Stimulated activated CD4-positive, alpha-beta T cell treated with anti-CD3 and anti-CD28 coated beads, Interleukin-4, amount 100 ng/mL, for 48 hours (primary cell): ENCODE data around the gene IPO4.
"Not testable (repeated sequence)": the region's sequence is repeated elsewhere in the genome, so short reads cannot be mapped to it uniquely, and the experiment has no call there.

Source experiments
- DNase-seq, 2 donors: peaks; one replicate each; pipeline ENCODE4 v3.0.0-alpha.2; 2020; ENCODE audit warnings: low read depth in 2 of 2

IPO4 gene, protein sequence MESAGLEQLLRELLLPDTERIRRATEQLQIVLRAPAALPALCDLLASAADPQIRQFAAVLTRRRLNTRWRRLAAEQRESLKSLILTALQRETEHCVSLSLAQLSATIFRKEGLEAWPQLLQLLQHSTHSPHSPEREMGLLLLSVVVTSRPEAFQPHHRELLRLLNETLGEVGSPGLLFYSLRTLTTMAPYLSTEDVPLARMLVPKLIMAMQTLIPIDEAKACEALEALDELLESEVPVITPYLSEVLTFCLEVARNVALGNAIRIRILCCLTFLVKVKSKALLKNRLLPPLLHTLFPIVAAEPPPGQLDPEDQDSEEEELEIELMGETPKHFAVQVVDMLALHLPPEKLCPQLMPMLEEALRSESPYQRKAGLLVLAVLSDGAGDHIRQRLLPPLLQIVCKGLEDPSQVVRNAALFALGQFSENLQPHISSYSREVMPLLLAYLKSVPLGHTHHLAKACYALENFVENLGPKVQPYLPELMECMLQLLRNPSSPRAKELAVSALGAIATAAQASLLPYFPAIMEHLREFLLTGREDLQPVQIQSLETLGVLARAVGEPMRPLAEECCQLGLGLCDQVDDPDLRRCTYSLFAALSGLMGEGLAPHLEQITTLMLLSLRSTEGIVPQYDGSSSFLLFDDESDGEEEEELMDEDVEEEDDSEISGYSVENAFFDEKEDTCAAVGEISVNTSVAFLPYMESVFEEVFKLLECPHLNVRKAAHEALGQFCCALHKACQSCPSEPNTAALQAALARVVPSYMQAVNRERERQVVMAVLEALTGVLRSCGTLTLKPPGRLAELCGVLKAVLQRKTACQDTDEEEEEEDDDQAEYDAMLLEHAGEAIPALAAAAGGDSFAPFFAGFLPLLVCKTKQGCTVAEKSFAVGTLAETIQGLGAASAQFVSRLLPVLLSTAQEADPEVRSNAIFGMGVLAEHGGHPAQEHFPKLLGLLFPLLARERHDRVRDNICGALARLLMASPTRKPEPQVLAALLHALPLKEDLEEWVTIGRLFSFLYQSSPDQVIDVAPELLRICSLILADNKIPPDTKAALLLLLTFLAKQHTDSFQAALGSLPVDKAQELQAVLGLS

DNA sequence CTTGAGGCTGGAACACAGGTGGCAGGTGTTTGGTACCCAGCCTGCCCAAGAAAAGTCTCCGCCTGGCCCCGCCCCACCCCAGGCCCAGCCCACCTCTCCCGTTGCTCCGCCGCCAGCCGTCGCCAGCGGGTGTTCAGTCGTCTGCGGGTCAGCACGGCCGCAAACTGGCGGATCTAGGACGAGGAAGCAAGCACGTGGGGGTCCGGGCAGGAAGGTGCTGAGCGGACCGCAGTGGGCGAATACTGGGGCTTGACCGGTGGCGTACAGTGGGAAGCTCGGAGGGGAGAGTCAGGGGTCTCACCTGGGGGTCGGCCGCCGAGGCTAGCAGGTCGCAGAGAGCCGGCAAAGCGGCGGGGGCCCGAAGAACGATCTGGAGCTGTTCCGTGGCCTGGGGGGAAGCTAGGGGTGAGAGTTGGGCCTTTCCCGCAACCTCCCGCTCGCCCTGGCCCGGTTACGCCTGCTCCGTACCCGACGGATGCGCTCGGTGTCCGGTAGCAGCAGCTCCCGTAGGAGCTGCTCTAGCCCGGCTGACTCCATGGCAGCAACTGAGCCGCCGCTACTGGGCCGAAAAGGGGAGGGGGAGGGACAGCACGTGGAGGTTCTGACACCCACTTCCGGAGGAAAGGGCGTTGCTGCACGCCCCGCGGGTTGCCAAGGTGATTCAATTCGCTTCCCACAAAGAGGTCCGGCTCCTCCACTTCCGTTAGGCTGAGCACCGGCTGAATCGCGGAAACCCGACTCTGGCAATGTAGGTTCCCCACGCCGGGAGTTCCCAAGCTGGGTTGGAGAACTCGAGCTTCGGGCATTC, at the start of gene IPO4:
Gene IPO4, minus strand, starts transcription at position 566 of the 808 bp plus-strand sequence. Its CDS starts 29 bp downstream, at position 537.
- peak; percentile 89 to 95 for DNase-seq

DNA sequence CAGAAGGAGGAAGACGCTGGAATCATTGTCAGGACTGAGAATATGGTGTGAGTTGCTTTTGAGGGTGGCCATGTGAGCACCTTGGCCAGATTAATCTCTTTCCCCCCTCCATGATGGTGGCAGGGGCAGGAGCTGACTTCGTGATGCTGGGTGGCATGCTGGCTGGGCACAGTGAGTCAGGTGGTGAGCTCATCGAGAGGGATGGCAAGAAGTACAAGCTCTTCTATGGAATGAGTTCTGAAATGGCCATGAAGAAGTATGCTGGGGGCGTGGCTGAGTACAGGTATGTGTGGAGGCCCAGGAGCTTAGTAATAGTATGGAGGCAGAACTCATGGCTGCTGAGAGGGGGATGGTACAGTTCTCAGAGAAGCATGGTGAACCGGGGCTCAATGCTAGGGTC, 49.5 kb upstream of the IPO4 start:
- DNase-seq = no peak

- no peak for DNase-seq
Measured at GRCh38 chr14:24237463-24237955, 48.9 kb upstream of the IPO4 start.

DNA sequence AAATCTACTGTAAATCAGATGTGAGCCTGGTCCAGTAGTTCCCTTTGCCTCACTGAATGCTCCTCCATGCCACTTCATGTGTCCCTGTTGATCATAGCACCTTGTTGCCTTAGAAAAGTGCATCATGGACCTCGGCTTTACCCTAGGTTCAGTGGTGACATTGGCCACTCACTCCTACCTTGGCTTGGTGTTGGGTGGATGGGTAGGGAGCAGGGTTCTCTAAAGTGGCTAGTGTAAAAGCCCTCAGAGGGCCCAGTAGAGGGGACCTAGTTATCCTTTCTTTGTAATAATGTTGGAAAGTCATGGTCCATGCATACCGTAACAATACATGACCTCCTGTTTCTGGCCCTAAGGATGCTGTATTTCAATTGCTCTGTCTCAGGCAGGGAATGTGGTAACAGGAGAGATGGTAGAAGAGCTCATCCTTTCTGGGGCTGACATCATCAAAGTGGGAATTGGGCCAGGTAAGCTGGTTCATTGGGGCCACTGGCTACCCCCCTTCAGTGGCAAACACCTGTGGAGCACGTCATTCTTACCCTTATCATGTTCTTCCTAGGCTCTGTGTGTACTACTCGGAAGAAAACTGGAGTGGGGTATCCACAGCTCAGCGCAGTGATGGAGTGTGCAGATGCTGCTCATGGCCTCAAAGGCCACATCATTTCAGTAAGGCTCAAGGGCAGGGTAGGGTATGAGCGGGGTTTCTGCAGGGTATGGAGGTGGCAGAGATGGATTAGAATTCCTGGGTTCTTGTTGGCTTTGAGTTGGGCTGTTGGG, 48.3 kb upstream of the IPO4 start:
- no peak for DNase-seq

DNA sequence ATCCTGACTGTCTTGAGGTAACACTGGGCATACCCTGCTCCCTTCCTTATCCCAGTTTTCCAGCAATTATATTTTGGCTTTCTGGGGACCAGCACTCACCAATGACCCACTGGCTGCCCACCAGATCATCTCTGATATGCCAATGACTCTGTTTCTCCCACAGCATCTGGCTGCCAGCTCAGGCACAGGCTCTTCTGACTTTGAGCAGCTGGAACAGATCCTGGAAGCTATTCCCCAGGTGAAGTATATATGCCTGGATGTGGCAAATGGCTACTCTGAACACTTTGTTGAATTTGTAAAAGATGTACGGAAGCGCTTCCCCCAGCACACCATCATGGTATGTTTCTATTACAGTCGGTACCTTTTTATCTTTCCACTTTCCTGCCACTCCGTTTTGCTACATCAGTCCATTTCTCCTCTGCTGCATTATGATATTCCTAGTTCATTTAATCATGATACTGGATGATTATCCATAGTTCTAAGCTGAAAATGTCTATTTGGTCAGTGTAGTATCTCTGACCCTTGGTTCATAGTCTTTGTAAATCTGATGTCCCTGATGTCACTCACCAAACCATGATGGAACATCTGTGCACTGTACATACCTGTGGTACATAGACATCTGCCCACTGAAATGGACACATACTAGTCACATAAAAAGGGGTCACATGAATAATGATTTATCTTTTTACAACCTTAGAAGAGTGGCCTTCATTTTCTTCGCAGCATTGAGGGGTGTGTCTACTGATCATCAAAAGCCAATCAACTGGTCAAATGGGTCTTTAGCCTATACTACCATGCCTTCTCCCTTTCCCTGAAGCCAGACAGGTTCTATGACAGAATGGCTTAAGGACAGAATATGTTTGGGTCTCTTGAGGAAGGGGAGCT, 47.4 kb upstream of the IPO4 start:
- no peak for DNase-seq

DNA sequence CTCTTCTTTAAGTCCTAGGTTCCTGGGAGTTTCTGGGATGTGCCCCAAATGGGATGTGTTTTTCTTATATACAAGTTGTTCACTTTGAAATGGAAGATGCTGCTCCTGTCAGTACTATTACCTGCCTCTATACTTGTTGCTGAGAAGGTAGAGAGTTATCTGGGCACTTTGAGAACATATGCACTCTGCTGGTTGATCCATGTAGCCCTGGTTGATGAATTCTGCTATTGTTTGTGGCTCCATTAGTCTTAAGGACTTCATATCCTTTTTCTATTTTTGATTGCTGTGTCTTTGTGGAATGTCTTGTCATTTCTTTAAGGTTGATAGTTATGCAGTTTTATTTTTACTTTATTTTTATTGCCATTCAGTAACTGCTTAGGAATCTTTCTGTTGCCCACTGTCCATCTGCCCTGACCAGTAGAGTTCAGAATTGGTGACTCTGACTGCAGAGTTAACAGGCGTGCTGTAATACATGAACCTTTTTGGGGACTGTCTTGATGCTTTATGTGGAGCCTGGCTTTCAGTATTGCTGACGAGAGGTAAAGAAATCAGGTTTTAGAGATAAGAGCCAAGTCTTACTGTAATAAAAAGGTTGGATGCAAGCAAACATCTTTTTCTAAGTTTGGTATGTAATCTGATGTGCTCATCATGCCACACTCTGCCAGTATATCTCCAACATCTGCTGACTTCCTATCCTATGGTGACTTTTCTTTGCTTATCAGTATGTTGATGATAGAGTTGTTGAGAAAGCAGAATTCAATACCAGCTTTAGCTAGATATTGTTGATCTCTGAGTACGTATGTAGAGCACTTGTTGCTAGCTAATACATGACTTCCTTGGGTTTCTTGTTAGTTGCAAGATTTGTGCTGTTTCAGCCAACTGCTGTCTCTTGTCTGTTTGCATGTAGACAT, 45.7 kb upstream of the IPO4 start:
- no peak for DNase-seq

GRCh38 chr14:24233538-24233866, 44.9 kb upstream of the IPO4 start:
- DNase-seq = no peak

GRCh38 chr14:24232645-24233537, 44.3 kb upstream of the IPO4 start, which contains the start of gene GMPR2:
TSS of gene GMPR2 (plus strand) at chr14:24232929. CDS start at chr14:24233254, 325 bp downstream.
- no peak for DNase-seq

DNA sequence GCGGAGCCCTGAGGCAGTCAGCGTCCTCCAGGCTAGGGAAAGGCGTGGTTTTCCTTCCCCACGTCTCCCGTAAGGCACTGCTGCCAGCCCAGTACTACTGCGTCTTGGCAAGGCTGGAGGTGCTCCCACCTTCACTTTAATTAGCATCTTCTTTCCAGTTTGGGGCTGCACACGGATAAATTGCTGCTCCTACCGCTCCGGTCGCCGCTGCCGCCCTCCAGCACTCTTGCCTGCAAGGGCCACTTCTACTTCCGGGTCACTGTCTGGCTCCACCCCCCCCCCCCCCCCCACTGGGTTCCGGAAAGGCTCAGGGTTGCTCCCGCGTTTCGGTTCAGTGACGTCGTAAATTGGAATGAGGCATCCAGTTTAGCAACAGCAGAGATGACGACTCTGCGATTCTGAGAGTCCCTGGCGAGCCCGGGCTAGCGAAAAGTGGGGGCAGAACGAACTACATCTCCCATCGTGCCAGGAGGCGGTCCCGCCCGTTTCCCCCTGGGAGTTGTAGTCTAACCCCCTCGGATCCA, 43.6 kb upstream of the IPO4 start, which contains the start of gene NEDD8:
Gene NEDD8, minus strand, starts transcription at position 247 of the 524 bp plus-strand sequence. Its CDS starts 100 bp downstream, at position 147.
- peak; percentile 83 to 91 for DNase-seq

DNA sequence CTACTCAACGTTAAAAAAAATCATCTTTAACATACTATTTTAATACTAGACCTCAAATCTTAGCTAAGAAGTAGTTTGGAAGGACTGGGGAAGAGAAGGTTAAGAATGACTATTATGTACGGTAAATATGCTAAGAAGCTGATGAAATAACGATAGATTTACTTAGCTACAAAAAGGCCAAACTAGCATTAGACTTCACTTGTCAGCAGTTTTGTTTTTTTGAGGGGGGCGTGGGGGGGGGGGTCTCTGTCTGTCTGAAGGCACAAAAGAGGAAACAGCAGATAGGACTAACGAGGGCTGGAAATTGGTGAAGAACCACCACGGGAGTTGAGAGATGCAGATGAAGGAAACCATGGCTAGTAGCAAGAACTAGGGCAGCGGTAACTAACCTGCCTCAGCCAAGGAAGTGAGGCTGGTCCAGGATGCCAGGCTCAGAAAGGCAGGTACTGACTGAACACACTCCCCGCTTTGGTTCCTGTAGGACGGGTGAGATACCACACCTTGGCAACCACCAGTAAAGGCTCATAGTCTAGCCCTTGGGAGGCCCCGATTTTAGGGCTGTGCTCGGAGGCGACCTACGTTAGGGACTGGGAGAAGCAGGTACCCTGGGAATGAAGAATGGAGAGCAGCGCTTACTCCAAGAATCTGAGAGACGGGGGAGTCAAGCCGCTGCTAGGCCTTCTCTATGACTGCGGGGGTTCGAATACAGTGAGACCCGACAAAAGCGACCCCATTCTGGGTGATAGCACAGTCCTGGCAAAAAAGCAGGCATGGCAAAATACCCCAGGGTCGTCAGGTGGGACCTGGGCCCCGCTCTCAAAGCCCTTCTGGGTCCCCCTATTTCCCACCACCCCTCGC, 42.9 kb upstream of the IPO4 start:
- no peak for DNase-seq

GRCh38 chr14:24228902-24229301, 40.3 kb upstream of the IPO4 start:
- no peak for DNase-seq

DNA sequence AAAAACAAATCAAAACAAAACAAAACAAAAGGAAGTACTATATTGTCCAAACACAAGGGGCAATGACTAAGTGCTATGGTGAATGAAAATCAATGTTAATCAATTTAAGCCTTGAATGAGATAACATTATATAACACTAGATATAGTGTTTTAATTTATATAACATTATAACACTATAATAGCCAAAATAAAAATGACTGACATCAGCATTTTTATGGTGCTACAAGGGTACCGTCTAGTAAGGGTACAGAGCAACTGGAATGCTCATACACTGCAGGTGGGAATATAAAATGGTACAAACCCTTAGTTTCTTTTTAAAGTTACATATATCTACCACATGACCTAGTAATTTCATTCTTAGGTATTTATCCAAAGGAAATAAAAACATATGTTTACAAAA, 37.9 kb upstream of the IPO4 start:
- DNase-seq = no peak

DNA sequence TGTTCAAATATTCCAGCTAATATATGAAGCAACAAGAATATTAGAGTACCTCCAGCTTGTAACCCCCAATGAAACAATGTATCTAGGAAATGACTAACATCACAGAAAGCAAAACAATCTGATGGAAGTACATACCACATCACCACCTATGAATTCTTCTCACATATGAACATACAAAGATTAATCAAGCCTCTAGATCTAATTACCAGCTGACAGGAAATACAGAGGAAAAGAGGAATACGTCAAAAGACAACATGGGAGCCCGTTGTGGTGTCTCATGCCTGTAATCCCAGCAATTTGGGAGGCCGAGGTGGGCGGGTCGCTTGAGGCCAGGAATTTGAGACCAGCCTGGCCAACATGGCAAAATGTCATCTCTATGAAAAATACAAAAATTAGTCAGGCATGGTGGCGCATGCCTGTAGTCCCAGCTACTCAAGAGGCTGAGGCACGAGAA, 36.0 kb upstream of the IPO4 start:
- DNase-seq = no peak

GRCh38 chr14:24222987-24223386, 34.4 kb upstream of the IPO4 start:
- DNase-seq = not testable (repeated sequence)

- no peak for DNase-seq
Measured at GRCh38 chr14:24219521-24219920, 30.9 kb upstream of the IPO4 start.

DNA sequence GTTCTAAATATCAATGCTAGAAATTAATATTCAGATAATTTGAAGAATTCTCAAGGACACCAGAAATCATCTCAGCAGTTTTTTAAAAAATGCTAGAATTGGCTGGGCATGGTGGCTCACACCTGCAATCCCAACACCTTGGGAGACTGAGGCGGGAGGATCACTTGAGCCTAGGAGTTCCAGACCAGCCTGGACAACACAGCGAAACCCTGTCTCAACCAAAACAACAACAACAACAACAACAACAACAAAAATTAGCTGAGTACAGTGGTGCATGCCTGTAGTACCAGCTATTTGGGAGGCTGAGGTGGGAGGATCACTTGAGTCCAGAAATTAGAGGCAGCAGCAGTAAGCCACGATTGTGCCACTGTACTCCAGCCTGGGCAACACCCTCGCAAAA, 30.5 kb upstream of the IPO4 start:
- DNase-seq = no peak
